ENCODE results near the gene NOL3. TPM values are rescaled to one million over a fixed set of nuclear protein-coding genes. Genes with fewer than 3 reads are reported as not detected.

NOL3 gene
- total RNA-seq (ENCODE audit: low replicate concordance), result 18.0 and 38.0 TPM in 2 replicates

GRCh38 chr16:67170168-67170948, at the start of gene NOL3:
Gene NOL3 (plus strand): TSS chr16:67170538.

GRCh38 chr16:67150833-67151396, 19.4 kb upstream of the NOL3 start, which contains the start of gene B3GNT9:
Gene B3GNT9 (minus strand): TSS chr16:67150998. CDS start chr16:67150485, 513 bp downstream.

GRCh38 chr16:67164599-67165061, 5.7 kb upstream of the NOL3 start, which contains the start of gene HSF4:
Gene HSF4 (plus strand): TSS chr16:67164745. CDS start chr16:67164812, 67 bp downstream.

GRCh38 chr16:67183627-67184452, 13.5 kb downstream of the NOL3 start, which contains the start of gene MATCAP1:
Gene MATCAP1 (minus strand): TSS chr16:67183963. CDS start chr16:67180610, 3,353 bp downstream.

GRCh38 chr16:67190041-67190440, 19.7 kb downstream of the NOL3 start, which contains the start of gene EXOC3L1:
Gene EXOC3L1 (minus strand): TSS chr16:67190136. CDS start chr16:67189676, 460 bp downstream.

GRCh38 chr16:67191995-67192681, 21.8 kb downstream of the NOL3 start, which contains the start of gene E2F4:
Gene E2F4 (plus strand): TSS chr16:67192155. CDS start chr16:67192228, 73 bp downstream.

GRCh38 chr16:67199011-67199807, 28.9 kb downstream of the NOL3 start, which contains the start of gene ELMO3:
Gene ELMO3 (plus strand): TSS chr16:67199131. CDS start chr16:67199327, 196 bp downstream.

Other genes starting within 250 kb of the NOL3 start
- 6.6 and 22.5 TPM in 2 replicates for gene RRAD, start 245.0 kb upstream of the NOL3 start, total RNA-seq (ENCODE audit: low replicate concordance)
- 244 and 278 TPM in 2 replicates for gene CIAO2B, start 236.1 kb upstream of the NOL3 start, total RNA-seq (ENCODE audit: low replicate concordance)
- 14.9 and 18.0 TPM in 2 replicates for gene CES2, start 235.0 kb upstream of the NOL3 start, total RNA-seq (ENCODE audit: low replicate concordance)
- under 0.01 and 0.38 TPM in 2 replicates for gene CES3, start 209.3 kb upstream of the NOL3 start, total RNA-seq (ENCODE audit: low replicate concordance)
- 0.90 and 3.3 TPM in 2 replicates for gene CES4A, start 181.9 kb upstream of the NOL3 start, total RNA-seq (ENCODE audit: low replicate concordance)
- 92.9 and 108 TPM in 2 replicates for gene CBFB, start 141.4 kb upstream of the NOL3 start, total RNA-seq (ENCODE audit: low replicate concordance)
- gene PHAF1, start 60.6 kb upstream of the NOL3 start, total RNA-seq (ENCODE audit: low replicate concordance), result 9.6 and 12.0 TPM in 2 replicates
- 26.5 and 26.8 TPM in 2 replicates for gene B3GNT9, start 19.5 kb upstream of the NOL3 start, total RNA-seq (ENCODE audit: low replicate concordance)
- 19.4 TPM in 2 replicates for gene TRADD, start 10.6 kb upstream of the NOL3 start, total RNA-seq (ENCODE audit: low replicate concordance)
- 7.2 and 8.4 TPM in 2 replicates for gene FBXL8, start 10.6 kb upstream of the NOL3 start, total RNA-seq (ENCODE audit: low replicate concordance)
- 2.9 and 31.7 TPM in 2 replicates for gene HSF4, start 5.8 kb upstream of the NOL3 start, total RNA-seq (ENCODE audit: low replicate concordance)
- 12.7 and 20.0 TPM in 2 replicates for gene MATCAP1, start 13.4 kb downstream of the NOL3 start, total RNA-seq (ENCODE audit: low replicate concordance)
- gene EXOC3L1, start 19.6 kb downstream of the NOL3 start, total RNA-seq (ENCODE audit: low replicate concordance), result 0.47 TPM in 1 of 2 replicates, not detected in the other
- 27.5 and 31.9 TPM in 2 replicates for gene E2F4, start 21.6 kb downstream of the NOL3 start, total RNA-seq (ENCODE audit: low replicate concordance)
- gene ELMO3, start 28.6 kb downstream of the NOL3 start, total RNA-seq (ENCODE audit: low replicate concordance), result 0.12 and 0.45 TPM in 2 replicates
- 34.5 and 36.6 TPM in 2 replicates for gene TMEM208, start 56.6 kb downstream of the NOL3 start, total RNA-seq (ENCODE audit: low replicate concordance)
- gene FHOD1, start 76.9 kb downstream of the NOL3 start, total RNA-seq (ENCODE audit: low replicate concordance), result 7.4 and 11.6 TPM in 2 replicates
- gene SLC9A5, start 78.4 kb downstream of the NOL3 start, total RNA-seq (ENCODE audit: low replicate concordance), result 0.23 and 1.5 TPM in 2 replicates
- gene PLEKHG4, start 109.0 kb downstream of the NOL3 start, total RNA-seq (ENCODE audit: low replicate concordance), result 2.0 and 11.7 TPM in 2 replicates
- gene KCTD19, start 156.2 kb downstream of the NOL3 start, total RNA-seq (ENCODE audit: low replicate concordance), result not detected in 2 replicates
- not detected in 2 replicates for gene LRRC36, start 156.3 kb downstream of the NOL3 start, total RNA-seq (ENCODE audit: low replicate concordance)
- 1.5 and 2.3 TPM in 2 replicates for gene TPPP3, start 223.0 kb downstream of the NOL3 start, total RNA-seq (ENCODE audit: low replicate concordance)
- gene ZDHHC1, start 245.9 kb downstream of the NOL3 start, total RNA-seq (ENCODE audit: low replicate concordance), result 2.8 and 4.3 TPM in 2 replicates